SU-DHL-6 (cell line): ENCODE results near the gene CHMP1A.

Experiments used
- H2AFZ ChIP-seq: fragments of 200-600 bp; sonication (generic); 2 replicates; pipeline ENCODE4 v1.6.1; 2014; ENCODE audit warnings: low read depth, mild to moderate bottlenecking, moderate library complexity, mixed read lengths, antibody characterized with exemption, low read length; ENCODE audit not compliant: severe bottlenecking
- H3F3A ChIP-seq: fragments of 200-600 bp; shearing (Covaris generic); 2 replicates; pipeline ENCODE4 v1.6.0; 2016; ENCODE audit warnings: antibody characterized with exemption, mild to moderate bottlenecking; ENCODE audit not compliant: insufficient read depth
- H3K27ac ChIP-seq: fragments of 200-600 bp; sonication (generic); 2 replicates; pipeline ENCODE4 v1.5.1; 2016; ENCODE audit warnings: low read depth, mild to moderate bottlenecking, low read length, moderate library complexity, mixed read lengths
- H3K27me3 ChIP-seq: fragments of 200-600 bp; sonication (generic), shearing (Covaris generic); 2 replicates; pipeline ENCODE4 v1.6.0; 2014; ENCODE audit warnings: mild to moderate bottlenecking, low read length
- H3K36me3 ChIP-seq: fragments of 200-600 bp; sonication (generic); 2 replicates; pipeline ENCODE4 v1.6.1; 2014; ENCODE audit warnings: mild to moderate bottlenecking, low read length, mixed read lengths
- H3K4me2 ChIP-seq: fragments of 300-600, 200-600 bp; shearing (Covaris generic), sonication (generic); 2 replicates; pipeline ENCODE4 v1.6.0; 2014; ENCODE audit warnings: low read length, low read depth, mild to moderate bottlenecking; ENCODE audit not compliant: poor library complexity, severe bottlenecking
- H3K4me3 ChIP-seq: fragments of 200-600 bp; sonication (generic); 2 replicates; pipeline ENCODE4 v1.5.1; 2014; ENCODE audit warnings: antibody characterized with exemption, low read length, mild to moderate bottlenecking, mixed read lengths; ENCODE audit not compliant: insufficient read depth, poor library complexity, severe bottlenecking
- H3K79me2 ChIP-seq: fragments of 200-600 bp; sonication (generic); 2 replicates; pipeline ENCODE4 v1.6.1; 2014; ENCODE audit warnings: mild to moderate bottlenecking, low read length, moderate library complexity; ENCODE audit not compliant: insufficient read depth
- H3K9ac ChIP-seq: fragments of 200-600 bp; sonication (generic); 2 replicates; pipeline ENCODE4 v1.7.0; 2014; ENCODE audit warnings: mild to moderate bottlenecking, low read length
- H3K9me2 ChIP-seq: fragments of 200-600 bp; sonication (generic); replicated peaks from 2 replicates; pipeline ENCODE4 v1.6.1; 2014; ENCODE audit warnings: low read length; ENCODE audit not compliant: insufficient read depth
- H3K9me3 ChIP-seq: fragments of 200-600 bp; sonication (generic); 2 replicates; pipeline ENCODE4 v1.6.1; 2014; ENCODE audit warnings: low read length, mixed read lengths; ENCODE audit not compliant: insufficient read depth
- H4K20me1 ChIP-seq: fragments of 200-600 bp; sonication (generic); 2 replicates; pipeline ENCODE4 v1.6.1; 2014; ENCODE audit warnings: low read depth, mild to moderate bottlenecking, antibody characterized with exemption, low read length, moderate library complexity, mixed read lengths
- EZH2phosphoT487 ChIP-seq: fragments of 200-600 bp; sonication (generic), shearing (Covaris generic); conservative IDR thresholded peaks from 2 replicates; pipeline ENCODE4 v1.6.1; 2018; ENCODE audit warnings: mild to moderate bottlenecking, antibody characterized with exemption, low read length, moderate library complexity, mixed read lengths
- TF ChIP-seq, protein P1 (sequence below): fragments of 200-600 bp; sonication (generic); IDR thresholded peaks from one replicate; pipeline ENCODE4 v1.5.1; 2017; ENCODE audit warnings: antibody characterized with exemption, mild to moderate bottlenecking, low read length, moderate library complexity; ENCODE audit not compliant: insufficient read depth, poor library complexity, severe bottlenecking

Gene CHMP1A

DNA sequence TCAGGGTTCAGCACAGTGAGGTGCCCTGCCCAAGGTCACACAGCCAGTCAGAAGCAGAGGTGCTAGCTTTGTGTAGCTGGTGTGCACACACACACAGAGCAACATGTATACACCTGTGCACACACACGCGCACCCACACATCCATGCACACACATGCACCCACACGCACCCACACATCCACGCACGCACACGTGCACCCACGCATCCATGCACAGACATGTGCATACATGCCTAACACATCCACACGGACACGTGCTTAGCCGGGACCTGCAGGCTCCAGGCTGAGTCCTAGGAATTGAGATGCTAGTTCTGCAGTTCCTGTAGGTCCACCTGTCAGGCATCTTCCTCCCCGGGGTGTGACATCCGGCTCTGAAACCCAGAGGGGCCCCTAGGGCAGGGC, 57.1 kb downstream of the CHMP1A start:
- Histone ChIP-seq H2AFZ (no peak overlapping the region), H3K79me2 (no peaks in the 10 kb centered on the region), H3K9me3 (no peaks in the 10 kb centered on the region), H3K9ac (no peak overlapping the region), H3K27ac (no peak overlapping the region), H3K4me3 (no peak overlapping the region), H3K4me2 (no peak overlapping the region), H3F3A (no peaks in the 10 kb centered on the region), H3K36me3 (no peaks in the 10 kb centered on the region), H4K20me1 (no peaks in the 10 kb centered on the region), H3K27me3 (no peaks in the 10 kb centered on the region), H3K9me2 (no peaks in the 10 kb centered on the region)
- TF ChIP-seq, protein P1, sequence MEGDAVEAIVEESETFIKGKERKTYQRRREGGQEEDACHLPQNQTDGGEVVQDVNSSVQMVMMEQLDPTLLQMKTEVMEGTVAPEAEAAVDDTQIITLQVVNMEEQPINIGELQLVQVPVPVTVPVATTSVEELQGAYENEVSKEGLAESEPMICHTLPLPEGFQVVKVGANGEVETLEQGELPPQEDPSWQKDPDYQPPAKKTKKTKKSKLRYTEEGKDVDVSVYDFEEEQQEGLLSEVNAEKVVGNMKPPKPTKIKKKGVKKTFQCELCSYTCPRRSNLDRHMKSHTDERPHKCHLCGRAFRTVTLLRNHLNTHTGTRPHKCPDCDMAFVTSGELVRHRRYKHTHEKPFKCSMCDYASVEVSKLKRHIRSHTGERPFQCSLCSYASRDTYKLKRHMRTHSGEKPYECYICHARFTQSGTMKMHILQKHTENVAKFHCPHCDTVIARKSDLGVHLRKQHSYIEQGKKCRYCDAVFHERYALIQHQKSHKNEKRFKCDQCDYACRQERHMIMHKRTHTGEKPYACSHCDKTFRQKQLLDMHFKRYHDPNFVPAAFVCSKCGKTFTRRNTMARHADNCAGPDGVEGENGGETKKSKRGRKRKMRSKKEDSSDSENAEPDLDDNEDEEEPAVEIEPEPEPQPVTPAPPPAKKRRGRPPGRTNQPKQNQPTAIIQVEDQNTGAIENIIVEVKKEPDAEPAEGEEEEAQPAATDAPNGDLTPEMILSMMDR = no peak
- no peak for TF ChIP-seq EZH2phosphoT487

DNA sequence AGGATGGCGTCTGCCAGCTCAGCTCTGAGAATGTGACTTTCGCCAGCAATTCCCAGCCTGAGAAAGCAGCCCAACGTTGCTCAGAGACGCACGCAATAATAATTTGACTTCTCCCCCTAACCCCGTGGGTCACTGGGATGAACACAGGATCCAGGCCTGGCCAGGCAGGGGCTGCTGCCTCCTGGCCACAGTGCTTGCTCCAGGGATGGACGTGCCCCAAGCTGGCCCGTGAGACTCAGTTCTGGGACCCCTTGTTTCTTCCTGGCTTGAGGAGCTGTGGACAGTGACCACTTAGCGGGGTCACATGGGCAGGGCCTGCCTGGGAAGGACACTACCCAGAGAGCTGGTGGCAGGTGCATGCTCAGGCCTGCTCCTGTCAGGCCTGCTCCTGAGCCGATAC, 57.6 kb downstream of the CHMP1A start:
- Histone ChIP-seq H4K20me1 (no peaks in the 10 kb centered on the region), H3K9me2 (no peaks in the 10 kb centered on the region), H3K4me3 (no peak overlapping the region), H3K27ac (no peak overlapping the region), H3K36me3 (no peaks in the 10 kb centered on the region), H3K79me2 (no peaks in the 10 kb centered on the region), H3K27me3 (no peaks in the 10 kb centered on the region), H3K9ac (no peak overlapping the region), H3K4me2 (no peak overlapping the region), H3F3A (no peaks in the 10 kb centered on the region), H2AFZ (no peak overlapping the region), H3K9me3 (no peaks in the 10 kb centered on the region)
- TF ChIP-seq, protein P1 = no peak
- no peak for TF ChIP-seq EZH2phosphoT487

DNA sequence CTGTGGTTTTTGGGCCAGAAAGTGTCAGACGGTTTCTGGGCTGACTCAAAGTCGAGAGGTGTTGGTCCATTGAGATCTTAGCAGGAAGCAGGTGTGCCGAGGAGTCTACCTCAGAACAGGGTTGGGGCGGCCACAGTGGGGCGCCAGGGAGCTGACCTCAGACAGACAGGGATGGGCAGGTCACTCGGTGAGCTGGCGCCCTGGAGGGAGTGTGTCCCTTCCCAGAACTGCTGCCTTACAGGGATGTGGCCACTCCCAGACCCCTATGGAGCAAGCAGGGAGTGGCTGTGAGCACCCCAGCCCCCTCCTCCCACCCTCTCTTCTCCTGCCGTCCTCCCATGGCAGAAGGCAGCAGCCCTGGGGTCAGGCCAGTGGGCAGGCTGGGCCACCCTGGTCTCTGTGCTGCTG, 58.1 kb downstream of the CHMP1A start:
- H3K9ac ChIP-seq = no peak overlapping the region
- H3K9me3 ChIP-seq = no peaks in the 10 kb centered on the region
- H3K36me3 ChIP-seq = no peaks in the 10 kb centered on the region
- no peak for TF ChIP-seq EZH2phosphoT487
- TF ChIP-seq, protein P1 = no peak
- H3K27me3 ChIP-seq = no peaks in the 10 kb centered on the region
- no peaks in the 10 kb centered on the region for H3K9me2 ChIP-seq
- H3F3A ChIP-seq = no peaks in the 10 kb centered on the region
- no peak overlapping the region for H2AFZ ChIP-seq
- H3K79me2 ChIP-seq = no peaks in the 10 kb centered on the region
- H3K27ac ChIP-seq = no peak overlapping the region
- H4K20me1 ChIP-seq = no peaks in the 10 kb centered on the region
- H3K4me3 ChIP-seq = no peak overlapping the region
- H3K4me2 ChIP-seq = no peak overlapping the region

DNA sequence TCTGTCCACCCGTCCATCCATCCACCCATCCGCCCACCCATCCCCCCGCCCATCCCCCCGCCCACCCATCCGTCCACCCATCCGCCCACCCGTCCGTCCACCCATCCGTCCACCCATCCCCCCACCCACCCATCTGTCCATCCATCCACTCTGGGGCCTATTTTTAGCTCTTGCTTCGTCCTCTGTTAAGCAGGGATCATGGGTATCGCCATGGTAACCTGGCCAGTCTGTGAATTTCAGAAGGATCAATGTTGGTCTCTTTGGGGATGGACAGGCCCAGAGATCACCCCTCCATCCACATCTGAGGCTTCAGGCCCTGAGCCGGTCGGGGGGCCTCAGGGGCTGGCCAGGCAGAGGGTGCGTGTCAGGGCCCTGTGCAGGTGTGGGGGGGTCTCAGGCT, 59.3 kb downstream of the CHMP1A start:
- Histone ChIP-seq H4K20me1 (no peaks in the 10 kb centered on the region), H3K36me3 (no peaks in the 10 kb centered on the region), H3K4me2 (no peak overlapping the region), H3K79me2 (no peaks in the 10 kb centered on the region), H3F3A (no peaks in the 10 kb centered on the region), H3K4me3 (no peak overlapping the region), H3K9me2 (no peaks in the 10 kb centered on the region), H3K9me3 (no peaks in the 10 kb centered on the region), H2AFZ (no peak overlapping the region), H3K9ac (no peak overlapping the region), H3K27ac (no peak overlapping the region), H3K27me3 (no peaks in the 10 kb centered on the region)
- TF ChIP-seq, protein P1 = no peak
- TF ChIP-seq EZH2phosphoT487 = no peak
